Pericardium fibroblast (primary cell): ENCODE measurements around the gene NPHS2. TPM values are rescaled to one million over a fixed set of nuclear protein-coding genes. Genes with fewer than 3 reads are reported as not detected.

ENCODE experiments used
- total RNA-seq: library from RNA; depleted of rRNA; stranded (reverse); fragments of >200 nt; gene quantifications from 2 replicates; pipeline ENCODE4 v1.2.3, GENCODE V29; 2015

The NPHS2 gene
- not detected in 2 replicates for total RNA-seq

GRCh38 chr1:179575497-179576314 is at the start of gene NPHS2:
Gene NPHS2 (minus strand): TSS chr1:179575948. CDS start chr1:179575864, 84 bp downstream.

DNA sequence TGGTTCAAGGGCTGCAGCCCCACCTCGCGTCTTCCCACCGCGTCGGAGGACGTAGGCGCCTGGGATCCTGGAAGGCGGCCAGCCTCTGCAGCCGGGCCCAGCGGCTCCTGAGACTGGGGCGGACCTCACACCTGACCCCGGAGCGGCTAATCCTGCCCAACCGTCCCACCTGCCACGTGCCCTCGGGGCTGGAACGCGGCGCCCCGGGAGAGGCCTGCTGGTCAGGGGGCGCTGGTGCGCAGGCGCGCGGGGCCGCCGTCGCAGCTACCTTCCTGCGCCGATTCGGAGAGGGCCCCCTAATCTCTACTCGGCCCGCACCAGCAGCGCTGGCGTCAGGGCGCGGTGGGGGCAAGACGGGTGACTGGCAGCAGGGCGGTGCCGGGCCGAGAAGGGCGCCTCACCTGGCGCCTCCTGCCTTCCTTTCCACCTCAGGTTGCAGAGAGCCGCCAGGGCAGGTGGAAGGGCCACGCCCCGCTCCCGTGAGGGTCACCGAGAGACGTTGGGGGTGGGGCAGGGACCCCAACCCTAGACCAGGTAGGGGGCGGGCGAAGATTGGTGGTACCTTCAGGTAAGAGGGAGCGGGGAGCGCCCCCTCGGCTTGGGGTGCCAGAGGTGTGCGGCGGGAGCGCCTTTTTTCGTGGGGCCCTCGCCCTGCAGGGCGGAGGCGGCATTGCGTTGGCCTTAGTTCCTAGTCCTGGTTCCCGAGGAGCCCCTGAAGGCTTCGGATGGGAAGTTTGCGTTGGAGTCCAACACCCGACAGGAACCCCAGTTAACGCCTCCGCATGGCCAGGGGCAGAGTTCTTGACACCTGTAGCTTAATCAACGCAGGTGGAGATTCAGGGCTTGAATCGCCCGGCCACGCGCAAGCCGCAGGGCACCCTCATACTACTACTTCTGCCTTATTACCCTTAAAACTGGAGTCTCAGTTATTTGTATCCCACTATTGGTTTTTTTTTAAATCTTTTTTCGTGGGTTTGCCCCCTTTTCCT is 16.1 kb upstream of the NPHS2 start, which contains the start of gene TDRD5:
TDRD5 (plus strand) TSS at position 241 of the 989 bp plus-strand sequence. CDS start 784 bp downstream, outside the sequence.

Other genes starting within 250 kb of the NPHS2 start
- gene AXDND1, start 210.0 kb downstream of the NPHS2 start, total RNA-seq = 0.09 TPM in 1 of 2 replicates, not detected in the other
- gene TDRD5, start 15.9 kb upstream of the NPHS2 start, total RNA-seq = not detected in 2 replicates
- not detected in 2 replicates for gene FAM163A, start 167.3 kb upstream of the NPHS2 start, total RNA-seq